NCI-H2081 (cell line): ENCODE data around the gene PRKAR2B.
"Not testable (repeated sequence)": the region's sequence is repeated elsewhere in the genome, so short reads cannot be mapped to it uniquely, and the experiment has no call there.

Source experiments
- DNase-seq, 2 experiments: peaks; one replicate each; lab custom pipeline; 2025; lab: John Stamatoyannopoulos, UW

PRKAR2B gene

DNA sequence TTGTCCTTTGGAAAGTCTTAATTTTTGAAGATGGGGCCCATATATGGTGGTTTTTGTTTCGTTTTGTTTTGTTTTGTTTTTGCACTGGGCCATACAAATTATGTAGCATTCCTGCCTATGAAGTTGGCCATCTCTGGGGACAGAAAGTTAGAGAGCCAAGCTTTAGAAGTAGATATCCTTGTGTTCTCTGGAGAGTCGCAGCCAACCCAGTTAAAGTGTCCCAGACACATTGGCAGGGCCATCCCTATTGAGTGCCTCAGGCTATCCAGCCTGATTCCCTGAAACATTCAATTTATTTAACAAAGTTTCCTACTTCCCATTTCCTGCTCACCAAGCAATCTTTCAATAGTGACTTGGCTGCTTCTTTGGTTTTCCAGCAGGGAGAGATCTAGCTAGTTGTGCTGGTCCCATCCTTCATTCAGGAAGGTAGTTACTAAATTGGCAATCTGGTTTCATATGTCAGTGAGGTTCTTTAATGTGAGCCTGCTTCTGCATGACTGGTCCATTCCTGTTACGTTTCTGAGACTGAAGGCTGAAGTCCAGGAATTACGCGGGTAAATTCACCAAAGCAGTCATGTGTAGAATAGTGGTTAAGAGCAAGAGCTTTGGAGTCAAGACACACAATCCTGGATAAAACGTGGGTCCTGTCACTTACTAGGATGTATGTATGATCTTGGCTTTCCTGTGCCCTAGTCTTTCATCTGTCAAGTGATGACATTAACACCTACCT is 75.0 kb downstream of the PRKAR2B start:
- no peak for DNase-seq

DNA sequence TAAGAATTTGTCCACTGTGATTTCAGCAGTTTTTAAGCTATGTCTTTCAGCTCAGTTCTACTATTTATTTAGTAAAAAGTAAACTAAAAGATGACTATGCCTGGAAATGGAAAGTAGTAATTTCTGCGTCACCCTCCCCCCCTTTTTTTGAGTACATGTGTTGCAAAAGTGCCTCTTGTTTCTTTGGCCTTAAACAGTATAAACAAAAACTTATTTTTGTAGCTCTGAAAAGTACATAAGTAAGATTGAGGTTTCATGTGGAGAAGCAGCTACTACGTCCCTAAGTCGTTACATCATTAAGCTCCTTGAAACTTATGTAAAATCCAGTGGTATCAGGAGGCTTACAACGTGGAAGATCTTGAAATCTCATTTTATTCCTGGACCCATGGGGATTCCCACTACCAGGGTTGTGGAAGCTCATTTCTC is 78.0 kb downstream of the PRKAR2B start:
- DNase-seq, result no peak

DNA sequence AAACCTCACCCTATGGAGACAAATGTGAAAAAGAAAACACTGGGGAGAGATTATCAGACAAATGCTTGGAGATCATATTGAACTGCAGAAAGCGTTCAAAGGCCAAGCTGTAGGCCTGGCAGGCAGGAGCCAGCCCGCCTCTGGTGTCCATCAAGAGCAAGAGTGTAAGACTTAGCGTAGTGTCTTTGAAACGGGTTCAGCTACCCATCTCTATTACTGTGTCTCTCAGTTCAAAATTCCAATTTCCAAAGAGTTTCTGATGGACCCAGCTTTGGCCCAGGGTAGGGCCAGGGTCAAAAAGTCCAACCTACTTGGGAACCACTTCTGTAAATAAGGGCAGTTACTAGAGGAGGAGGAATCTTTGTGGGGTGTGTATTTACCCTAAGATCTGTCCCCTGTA is 78.9 kb downstream of the PRKAR2B start:
- DNase-seq, result no peak

DNA sequence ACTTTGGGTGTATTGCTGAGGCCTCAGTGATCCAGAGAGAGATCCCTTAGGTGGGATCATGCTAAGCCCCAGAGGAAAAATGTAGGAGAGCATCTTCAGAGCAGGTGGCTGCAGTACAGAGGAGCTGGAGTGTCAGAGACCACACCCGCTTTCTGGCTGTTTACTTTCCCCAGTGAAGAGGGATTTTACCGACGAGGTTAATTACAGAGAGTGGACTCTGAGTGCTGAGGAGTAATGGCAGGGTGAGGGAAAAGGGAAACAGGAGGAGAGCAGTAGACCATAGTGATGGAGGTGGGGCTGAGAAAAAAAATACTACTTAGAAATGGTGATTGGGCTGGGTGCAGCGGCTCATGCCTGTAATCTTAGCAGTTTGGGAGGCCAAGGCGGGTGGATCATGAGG is 81.0 kb downstream of the PRKAR2B start:
- peak; percentile 58 to 81 for DNase-seq

DNA sequence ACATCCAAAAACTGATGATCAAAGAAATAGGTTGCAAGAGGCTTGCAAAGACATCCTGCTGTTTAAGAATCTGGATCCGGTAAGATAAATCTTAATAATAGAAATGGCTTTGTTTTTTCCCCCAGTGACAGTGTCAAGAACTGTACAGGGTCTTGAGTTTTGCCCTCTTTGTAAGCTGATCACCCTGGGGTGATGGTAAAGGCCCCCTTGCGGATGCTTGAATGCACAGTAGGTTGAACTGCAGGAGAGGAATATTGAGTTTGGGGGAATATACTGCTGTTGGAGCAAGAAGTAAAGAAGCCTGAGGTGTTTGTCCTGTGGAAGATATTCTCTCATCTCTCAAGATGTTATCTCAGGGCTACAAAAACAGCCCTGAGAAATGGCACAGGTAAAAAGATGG is 83.7 kb downstream of the PRKAR2B start:
- no peak for DNase-seq

DNA sequence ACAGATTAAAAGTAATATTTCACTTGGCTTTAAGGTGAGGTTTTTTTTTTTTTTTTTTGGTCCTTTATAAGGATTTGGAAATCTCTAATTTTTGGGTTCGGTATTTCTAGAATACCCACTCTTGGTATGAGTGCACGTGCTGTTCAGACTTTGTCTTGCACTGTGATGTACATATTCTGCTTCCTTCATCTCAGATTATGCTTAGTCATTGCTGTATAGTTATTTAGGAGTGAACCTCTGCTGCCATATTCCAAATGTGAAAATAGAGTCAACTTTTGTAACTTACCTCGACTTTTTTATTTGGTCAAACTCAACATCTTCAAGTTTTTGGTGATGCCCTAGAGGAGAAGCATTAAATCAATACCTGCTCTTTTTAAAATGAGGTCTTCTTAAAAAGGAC is 84.2 kb downstream of the PRKAR2B start:
- DNase-seq, result no peak

DNA sequence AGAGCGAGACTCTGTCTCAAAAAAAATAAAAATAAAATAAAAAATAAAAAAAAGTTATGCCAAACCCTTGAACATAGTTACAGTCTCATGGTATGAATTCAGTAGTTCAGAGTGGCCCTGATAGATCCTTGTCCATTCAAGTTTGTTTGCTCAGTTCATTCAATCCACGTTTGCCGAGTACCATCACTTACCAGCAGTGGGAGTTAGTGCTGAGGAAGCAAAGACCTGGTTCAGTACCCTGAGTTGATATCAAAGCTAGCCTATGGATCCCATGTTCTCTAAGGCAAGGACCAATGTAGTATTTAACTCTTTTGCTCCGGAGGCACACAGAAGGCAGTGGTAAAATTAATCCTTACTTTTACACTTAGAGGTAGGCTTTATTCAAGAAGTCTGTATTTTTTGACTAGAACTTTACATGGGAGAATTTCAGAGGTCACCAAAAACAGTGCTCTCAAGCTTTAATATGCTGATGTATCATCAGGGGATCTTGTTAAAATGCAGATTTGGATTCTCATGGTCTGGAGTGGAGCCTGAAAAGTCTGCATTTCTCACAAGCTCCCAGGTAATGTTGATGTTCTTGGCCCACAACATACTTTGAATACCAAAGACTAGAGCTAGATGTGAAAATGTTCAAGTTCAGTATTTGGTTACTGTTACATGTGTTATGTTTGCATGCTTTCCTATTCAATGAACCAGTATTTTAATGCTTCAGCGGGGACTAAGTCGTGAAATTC is 86.1 kb downstream of the PRKAR2B start:
- DNase-seq, result no peak

DNA sequence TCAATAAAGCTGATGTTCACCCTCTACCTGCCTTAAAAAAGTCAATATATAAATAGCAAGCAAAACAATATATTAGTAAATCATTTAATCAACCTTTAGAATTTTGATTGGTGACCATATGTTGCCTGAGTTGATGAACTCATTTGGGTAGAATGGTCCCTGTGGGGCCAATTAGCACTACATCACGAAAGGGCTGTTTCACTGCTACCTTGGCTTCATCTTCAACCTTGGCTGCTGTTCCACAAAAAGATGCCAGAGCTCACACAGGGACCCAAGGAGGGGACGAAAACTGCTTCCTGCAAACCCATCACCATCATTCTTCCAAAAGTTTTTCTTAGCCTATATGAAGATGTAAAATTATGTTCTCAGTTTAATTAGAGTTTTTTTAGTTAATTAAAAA is 88.9 kb downstream of the PRKAR2B start:
- DNase-seq, result no peak

DNA sequence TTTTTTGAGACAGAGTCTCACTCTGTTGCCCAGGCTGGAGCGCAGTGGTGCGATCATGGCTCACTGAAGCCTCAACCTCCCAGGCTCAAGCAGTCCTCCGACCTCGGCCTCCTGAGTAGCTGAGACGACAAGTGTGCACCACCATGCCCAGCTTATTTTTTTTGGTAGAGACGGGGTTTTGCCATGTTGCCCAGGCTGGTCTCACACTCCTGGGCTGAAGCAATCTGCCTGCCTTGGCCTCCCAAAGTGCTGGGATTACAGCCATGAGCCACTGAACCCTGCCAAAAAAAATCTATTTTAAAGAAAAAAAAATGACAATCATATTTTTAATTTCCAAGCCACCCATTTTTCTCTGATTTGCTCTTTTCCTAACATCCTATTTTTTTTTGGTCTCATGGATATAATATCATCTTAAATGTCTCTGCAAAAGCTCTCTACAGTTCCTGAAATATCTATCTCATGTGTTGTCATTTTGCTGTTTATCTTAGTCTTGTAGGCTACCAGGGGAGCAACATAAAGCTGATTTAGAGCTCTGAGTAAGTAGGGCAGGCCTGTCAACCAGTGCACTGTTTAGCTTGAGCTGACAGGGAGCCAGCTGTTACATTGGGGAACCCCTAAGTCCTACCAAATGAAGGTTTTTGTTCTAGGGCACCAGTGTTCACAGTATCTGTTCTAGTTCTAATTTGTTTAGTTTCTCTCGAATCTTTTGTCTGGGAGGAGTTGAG is 94.4 kb downstream of the PRKAR2B start:
- no peak for DNase-seq

DNA sequence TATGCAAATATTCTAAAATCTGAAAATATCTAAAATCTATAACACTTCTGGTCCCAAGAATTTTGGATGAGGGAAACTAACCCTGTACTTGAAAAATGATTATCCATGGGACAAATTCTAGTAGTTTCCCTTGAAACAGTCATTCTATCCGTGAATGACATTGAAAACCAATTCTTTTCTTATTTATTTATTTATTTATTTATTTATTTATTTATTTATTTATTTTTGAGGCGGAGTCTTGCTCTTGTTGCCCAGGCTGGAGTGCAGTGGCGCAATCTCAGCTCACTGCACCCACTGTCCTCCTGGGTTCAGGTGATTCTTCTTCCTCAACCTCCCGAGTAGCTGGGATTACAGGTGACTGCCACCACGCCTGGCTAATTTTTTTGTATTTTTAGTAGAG is 99.4 kb downstream of the PRKAR2B start:
- not testable (repeated sequence) for DNase-seq

DNA sequence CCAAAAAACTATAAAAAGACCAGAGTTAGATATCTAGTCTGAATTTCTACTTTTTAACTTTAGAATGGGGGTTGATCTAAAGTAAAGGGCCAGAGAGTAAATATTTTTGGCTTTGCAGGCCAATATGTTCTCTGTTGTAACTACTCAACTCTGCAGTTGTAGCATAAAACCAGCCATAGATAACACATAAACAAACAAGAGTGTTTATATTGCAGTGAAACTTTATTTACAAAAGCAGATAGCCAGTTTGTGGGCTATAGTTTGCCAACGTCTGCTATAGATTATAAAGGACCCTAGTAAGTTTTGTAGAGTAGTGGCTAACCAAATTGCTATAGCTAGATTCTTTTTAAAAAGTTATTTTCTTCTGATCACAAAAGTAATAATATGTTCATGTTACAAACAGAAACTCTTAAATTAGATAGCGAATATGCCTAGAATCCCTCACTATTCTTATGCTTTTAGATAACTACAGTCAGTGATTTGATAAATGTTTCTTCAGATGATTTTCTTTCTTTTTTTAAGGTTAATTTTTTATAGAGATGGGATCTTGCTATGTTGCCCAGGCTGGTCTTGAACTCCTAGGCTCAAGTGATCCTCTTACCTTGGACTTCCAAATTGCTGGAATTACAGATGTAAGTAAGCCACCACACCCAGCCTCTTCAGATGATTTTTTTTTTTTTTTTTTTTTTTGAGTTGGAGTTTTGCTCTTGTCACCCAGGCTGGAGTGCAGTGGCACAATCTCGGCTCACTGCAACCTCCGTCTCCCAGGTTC is 100.7 kb downstream of the PRKAR2B start:
- no peak for DNase-seq

DNA sequence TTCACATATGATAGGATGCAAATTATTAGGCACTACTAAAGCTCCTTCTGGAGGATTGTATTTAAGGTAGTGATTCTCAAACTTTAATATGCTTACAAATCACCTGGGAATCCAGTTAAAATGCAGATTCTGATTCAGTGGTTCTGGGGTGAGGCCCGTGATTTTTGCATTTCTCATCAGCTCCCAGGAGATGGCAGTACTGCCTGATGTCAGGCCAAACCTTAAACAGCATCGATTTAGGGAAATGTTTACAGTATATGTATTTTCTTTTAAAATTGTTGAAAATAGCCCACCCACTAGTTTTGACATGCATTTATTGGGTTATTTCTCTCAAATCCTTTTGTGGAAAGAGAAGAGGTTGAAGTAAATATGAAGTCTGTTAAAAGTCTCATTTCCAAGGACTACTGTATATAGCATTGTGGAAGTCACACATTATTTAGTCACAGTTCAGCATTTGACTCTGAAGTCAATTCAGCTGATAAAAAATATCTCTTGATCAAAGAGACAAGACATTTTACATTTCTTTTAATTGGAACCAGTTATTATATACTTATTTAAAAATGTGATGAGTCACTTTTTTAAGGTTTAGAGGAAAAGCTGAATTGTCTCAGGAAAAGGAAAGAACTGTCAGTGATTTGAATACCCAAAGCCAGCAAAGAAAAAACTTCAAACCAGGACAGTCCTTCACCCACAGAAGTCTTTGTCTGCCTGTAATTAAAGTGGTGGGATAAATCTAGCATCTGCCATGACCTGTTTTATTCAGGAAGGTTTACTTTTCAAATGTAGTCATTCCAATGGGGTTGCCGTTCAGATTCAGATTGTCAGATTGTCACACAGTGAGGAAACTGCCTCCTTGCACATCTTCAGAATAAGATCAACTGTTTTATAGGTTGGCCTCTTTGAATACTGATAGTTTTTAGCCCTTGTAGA is 103.2 kb downstream of the PRKAR2B start:
- DNase-seq, result peak; percentile 47 to 52

DNA sequence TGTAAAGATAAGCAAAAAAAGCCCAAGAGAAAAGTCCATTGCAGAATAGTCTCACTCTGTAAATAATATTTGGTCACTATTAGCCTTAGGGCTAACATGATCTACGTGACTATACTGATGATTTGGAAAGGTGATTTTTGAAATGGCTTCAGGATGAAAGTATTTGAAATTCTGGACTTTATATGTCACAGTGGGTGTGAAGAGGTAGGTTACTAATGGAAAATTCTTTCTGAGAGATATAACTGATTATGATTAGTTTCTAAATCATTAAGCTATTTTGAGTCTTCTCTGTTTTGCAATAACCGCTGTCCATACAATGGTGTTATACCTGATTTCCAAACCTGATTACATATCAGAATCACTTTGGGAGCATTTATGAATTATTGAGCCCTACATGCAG is 104.2 kb downstream of the PRKAR2B start:
- no peak for DNase-seq

DNA sequence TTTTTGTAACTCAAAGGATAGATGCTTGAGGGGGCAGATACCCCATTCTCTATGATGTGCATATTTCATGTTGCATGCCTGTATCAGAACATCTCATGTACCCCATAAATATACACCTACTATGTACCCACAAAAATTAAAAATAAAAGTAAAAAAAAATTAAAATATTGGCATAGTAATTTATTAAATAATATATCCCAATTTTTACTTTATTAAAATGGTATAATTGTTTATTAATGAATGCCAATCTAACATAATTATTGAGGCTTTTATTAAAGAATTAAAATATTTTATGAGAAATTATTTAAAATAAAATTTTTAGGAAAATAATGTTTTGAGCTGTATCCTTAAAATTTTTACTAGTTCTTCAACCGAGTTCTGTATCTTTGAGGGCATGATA is 105.4 kb downstream of the PRKAR2B start:
- no peak for DNase-seq

DNA sequence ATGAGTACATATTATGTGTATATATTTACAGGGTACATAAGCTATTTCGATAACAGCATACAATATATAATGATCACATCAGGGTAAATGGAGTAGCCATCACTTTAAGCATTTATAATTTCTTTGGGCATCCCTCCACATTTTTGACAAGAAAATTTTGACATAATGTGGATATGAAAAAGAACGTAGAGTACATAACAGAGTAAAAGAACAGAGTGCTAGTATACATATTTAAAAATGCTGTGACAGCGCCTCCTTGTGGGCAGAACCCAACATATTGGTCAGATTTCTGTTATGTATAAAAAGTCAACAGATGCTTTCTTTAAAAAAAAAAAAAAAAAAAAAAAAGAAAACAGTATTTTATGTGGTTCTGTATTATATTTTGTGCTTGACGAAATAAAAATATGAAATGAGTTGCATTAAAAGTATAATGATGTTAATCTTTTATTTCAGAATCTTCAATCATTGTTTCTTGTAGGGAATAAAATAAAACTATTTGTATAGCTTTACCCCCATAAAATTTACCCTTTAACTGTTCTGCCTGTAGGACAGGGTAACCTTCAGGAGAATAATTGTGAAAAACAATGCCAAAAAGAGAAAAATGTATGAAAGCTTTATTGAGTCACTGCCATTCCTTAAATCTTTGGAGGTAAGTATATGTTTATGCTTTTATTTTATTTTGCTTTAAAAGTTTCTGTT is 106.0 kb downstream of the PRKAR2B start:
- DNase-seq, result peak; percentile 67 to 77

DNA sequence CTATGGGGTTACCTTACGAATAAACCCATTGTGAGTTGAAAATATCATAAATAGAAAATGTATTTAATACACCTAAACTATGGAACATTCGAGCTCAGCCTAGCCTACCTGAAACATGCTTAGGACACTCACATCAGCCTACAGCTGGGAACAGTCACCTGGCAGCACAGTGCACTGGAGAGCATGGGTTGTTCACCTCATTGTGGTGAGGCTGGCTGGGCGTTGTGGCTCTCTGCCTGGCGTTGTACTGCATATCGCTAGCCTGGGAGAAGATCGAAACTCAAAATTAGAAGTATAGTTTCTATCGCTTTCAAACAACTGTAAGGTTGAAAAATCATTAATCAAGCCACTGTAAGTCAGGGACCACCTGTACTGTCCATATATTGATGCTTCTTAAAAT is 107.0 kb downstream of the PRKAR2B start:
- DNase-seq, result no peak

DNA sequence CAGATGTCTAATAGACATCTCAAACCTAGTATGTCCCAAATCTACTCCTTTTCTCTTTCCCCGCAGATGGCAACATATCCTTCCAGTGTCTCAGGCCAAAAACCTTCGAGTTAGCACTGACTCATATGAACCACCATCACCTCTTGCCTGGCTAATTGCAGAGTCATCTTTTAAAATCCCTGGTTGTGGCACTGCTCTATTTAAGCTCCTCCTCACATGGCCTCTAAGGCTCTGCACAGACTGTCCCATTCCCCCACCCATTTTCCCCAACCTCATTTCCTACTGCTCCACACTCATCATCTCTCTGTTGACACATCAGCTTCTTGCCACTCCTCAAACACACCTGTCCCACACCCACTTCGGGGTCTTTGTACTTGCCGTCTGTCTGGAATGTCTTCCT is 107.5 kb downstream of the PRKAR2B start:
- DNase-seq, result no peak

DNA sequence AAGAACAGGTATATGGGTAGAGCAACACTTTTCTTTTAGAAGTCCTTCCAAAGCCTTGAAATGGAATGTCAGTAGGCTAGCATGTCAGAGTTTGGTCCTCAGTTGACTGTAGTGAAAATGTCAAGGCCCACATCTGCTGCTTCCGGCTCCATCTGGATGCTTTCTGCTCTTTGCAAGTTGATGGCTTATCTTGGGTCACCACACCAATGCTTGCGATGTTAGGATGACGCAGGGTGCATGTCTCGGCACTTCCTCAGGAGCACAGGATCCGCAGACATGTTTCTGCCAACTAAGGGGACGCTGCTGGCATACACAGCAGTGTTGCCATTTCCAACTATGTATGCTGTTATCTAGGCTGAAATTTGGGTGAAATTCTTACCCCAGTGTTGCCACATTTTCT is 110.3 kb downstream of the PRKAR2B start:
- DNase-seq, result no peak

DNA sequence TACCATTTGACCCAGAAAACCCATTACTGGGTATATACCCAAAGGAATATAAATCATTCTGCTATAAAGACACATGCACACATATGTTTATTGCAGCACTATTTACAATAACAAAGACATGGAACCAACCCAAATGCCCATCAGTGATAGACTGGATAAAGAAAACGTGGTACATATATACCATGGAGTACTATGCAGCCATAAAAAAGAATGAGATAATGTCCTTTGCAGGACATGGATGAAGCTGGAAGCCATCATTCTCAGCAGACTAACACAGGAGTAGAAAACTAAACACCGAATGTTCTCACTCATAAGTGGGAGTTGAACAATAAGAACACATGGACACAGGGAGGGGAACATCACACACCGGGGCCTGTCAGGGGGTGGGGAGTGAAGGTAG is 111.2 kb downstream of the PRKAR2B start:
- DNase-seq, result not testable (repeated sequence)

DNA sequence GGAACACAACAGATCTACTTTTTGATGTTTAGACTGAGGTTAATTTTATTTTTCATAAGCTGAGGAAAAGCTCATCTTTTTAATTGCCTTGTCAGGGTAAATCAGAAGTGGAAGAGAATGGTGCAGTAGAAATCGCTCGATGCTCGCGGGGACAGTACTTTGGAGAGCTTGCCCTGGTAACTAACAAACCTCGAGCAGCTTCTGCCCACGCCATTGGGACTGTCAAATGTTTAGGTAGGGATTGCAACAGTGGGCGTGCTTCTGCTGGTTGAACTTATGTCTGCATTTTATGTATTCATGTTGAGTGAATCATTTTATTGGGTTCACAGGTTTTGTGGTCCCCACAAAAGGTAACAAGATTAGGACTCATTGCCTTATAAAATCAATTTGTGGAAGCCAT is 112.6 kb downstream of the PRKAR2B start:
- no peak for DNase-seq

DNA sequence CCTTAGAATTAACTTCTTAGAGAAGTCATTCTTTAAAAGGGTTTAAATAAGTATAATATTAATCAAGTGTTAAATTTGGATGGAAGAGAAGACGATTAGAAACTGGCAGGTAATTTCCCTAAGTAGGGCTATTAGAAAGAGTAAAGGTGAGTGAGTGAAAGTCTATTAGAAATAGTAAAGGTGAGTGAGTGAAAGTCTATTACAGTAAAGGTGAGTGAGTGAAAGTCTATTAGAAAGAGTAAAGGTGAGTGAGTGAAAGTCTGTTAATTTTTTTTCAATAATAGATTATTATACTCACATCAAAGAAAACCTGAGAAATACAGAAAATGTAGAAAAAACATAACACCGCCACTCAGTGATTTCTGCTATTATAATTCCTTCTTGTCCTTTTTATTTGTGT is 113.5 kb downstream of the PRKAR2B start:
- DNase-seq, result no peak
